ENCODE data around the gene PTPRG. TPM values are rescaled to one million over a fixed set of nuclear protein-coding genes. Genes with fewer than 3 reads are reported as not detected.

PTPRG gene
- total RNA-seq, 1 experiment from 2014 or later: 32.1 TPM

DNA sequence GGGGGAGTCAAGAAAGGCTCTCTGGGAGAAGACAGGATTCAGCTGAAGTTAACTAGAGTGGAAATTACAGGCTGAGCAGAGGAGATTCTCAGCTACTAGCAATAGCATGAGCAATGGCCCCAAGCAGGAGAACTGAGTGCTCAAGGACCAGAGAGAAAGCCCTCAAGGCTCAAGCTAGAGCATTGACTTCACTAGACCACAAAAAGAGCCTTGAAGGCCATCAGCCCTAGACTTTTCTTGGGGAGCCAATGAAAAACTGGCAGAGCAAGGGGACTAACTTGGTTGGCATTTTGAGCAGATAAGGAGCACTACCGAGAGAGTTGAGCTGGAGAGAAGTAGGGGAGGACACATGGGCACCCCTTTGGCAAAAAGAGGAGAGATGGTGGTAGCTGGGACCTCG is 534.4 kb downstream of the PTPRG start (continued):
- TF ChIP-seq, protein P1, sequence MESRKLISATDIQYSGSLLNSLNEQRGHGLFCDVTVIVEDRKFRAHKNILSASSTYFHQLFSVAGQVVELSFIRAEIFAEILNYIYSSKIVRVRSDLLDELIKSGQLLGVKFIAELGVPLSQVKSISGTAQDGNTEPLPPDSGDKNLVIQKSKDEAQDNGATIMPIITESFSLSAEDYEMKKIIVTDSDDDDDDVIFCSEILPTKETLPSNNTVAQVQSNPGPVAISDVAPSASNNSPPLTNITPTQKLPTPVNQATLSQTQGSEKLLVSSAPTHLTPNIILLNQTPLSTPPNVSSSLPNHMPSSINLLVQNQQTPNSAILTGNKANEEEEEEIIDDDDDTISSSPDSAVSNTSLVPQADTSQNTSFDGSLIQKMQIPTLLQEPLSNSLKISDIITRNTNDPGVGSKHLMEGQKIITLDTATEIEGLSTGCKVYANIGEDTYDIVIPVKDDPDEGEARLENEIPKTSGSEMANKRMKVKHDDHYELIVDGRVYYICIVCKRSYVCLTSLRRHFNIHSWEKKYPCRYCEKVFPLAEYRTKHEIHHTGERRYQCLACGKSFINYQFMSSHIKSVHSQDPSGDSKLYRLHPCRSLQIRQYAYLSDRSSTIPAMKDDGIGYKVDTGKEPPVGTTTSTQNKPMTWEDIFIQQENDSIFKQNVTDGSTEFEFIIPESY (IDR thresholded peaks at IDR 0.05; ENCODE audit: extremely low read depth, insufficient replicate concordance, low read length): no peak
- no peak for TF ChIP-seq POLR2AphosphoS5 (IDR thresholded peaks at IDR 0.05; ENCODE audit: low read depth, low read length)

DNA sequence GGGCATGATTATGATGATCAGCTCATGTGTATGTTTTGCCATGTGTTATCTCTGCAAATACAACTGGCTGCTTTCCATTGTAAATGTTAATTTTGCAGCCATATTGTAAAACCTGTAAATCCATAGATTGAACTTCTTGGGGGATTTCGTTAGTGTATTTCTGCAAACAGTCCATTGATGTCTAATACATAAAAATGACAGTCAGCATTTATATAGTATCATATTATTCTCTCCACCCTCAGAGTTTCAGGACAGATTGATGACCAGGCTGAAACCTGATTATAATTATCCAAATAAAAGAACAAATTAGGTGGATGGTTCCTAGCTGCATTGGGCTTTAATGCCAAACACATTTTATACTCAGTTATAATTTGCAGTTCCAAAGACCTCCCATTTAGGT is 535.1 kb downstream of the PTPRG start:
- H3K4me1 ChIP-seq (ENCODE audit: control insufficient read depth in 1 of 2, insufficient read depth in 2 of 2, low read length in 2 of 2): no peaks in the 10 kb centered on the region
- no peaks in the 10 kb centered on the region for H3K9me3 ChIP-seq (ENCODE audit: control insufficient read depth in 1 of 2, insufficient read depth in 1 of 2, low read depth in 1 of 2, low read length in 2 of 2)
- no peak overlapping the region for H2AFZ ChIP-seq (ENCODE audit: low read depth, low read length, poor library complexity, severe bottlenecking)
- BruUV-seq (replicated peaks): no TSS peak
- H3K9ac ChIP-seq (ENCODE audit: low read length): no peak overlapping the region
- ChIA-PET POLR2A (no interaction called here), RAD21 (ENCODE audit: low non-redundant PET in 1 of 2, low total read pairs in 2 of 2, uncharacterized antibody in 2 of 2, unreplicated experiment in 2 of 2) (no interaction called here), CTCF (no interaction called here)
- no peaks in the 10 kb centered on the region for H3K36me3 ChIP-seq (ENCODE audit: control insufficient read depth in 1 of 2, insufficient read depth in 2 of 2, low read length in 2 of 2)
- H4K20me1 ChIP-seq (ENCODE audit: insufficient read depth): no peaks in the 10 kb centered on the region
- no peaks in the 10 kb centered on the region for H3K27me3 ChIP-seq (ENCODE audit: insufficient read depth, low read length)
- no peaks in the 10 kb centered on the region for H3K9me2 ChIP-seq (ENCODE audit: insufficient read depth)
- no peak overlapping the region for H3K4me2 ChIP-seq (ENCODE audit: low read length)
- intact Hi-C loops (cut with micrococcal nuclease): no loop called here
- ATAC-seq: no peak
- no peak overlapping the region for H3K27ac ChIP-seq (ENCODE audit: low read depth, low read length)
- no peaks in the 10 kb centered on the region for H3K79me2 ChIP-seq (ENCODE audit: insufficient read depth, low read length)
- no peak overlapping the region for H3K4me3 ChIP-seq (replicated peaks in 1 of 2; ENCODE audit: low read depth in 1 of 2, low read length in 2 of 2)
- no peak for DNase-seq (ENCODE audit: low read depth, low spot score)
- TF ChIP-seq SIN3A (IDR thresholded peaks at IDR 0.05; ENCODE audit: low read depth): no peak
- TF ChIP-seq, protein P2, sequence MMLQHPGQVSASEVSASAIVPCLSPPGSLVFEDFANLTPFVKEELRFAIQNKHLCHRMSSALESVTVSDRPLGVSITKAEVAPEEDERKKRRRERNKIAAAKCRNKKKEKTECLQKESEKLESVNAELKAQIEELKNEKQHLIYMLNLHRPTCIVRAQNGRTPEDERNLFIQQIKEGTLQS (IDR thresholded peaks at IDR 0.05): no peak
- TF ChIP-seq, protein P3, sequence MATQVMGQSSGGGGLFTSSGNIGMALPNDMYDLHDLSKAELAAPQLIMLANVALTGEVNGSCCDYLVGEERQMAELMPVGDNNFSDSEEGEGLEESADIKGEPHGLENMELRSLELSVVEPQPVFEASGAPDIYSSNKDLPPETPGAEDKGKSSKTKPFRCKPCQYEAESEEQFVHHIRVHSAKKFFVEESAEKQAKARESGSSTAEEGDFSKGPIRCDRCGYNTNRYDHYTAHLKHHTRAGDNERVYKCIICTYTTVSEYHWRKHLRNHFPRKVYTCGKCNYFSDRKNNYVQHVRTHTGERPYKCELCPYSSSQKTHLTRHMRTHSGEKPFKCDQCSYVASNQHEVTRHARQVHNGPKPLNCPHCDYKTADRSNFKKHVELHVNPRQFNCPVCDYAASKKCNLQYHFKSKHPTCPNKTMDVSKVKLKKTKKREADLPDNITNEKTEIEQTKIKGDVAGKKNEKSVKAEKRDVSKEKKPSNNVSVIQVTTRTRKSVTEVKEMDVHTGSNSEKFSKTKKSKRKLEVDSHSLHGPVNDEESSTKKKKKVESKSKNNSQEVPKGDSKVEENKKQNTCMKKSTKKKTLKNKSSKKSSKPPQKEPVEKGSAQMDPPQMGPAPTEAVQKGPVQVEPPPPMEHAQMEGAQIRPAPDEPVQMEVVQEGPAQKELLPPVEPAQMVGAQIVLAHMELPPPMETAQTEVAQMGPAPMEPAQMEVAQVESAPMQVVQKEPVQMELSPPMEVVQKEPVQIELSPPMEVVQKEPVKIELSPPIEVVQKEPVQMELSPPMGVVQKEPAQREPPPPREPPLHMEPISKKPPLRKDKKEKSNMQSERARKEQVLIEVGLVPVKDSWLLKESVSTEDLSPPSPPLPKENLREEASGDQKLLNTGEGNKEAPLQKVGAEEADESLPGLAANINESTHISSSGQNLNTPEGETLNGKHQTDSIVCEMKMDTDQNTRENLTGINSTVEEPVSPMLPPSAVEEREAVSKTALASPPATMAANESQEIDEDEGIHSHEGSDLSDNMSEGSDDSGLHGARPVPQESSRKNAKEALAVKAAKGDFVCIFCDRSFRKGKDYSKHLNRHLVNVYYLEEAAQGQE (IDR thresholded peaks at IDR 0.05; ENCODE audit: low read depth): no peak
- TF ChIP-seq, protein P4, sequence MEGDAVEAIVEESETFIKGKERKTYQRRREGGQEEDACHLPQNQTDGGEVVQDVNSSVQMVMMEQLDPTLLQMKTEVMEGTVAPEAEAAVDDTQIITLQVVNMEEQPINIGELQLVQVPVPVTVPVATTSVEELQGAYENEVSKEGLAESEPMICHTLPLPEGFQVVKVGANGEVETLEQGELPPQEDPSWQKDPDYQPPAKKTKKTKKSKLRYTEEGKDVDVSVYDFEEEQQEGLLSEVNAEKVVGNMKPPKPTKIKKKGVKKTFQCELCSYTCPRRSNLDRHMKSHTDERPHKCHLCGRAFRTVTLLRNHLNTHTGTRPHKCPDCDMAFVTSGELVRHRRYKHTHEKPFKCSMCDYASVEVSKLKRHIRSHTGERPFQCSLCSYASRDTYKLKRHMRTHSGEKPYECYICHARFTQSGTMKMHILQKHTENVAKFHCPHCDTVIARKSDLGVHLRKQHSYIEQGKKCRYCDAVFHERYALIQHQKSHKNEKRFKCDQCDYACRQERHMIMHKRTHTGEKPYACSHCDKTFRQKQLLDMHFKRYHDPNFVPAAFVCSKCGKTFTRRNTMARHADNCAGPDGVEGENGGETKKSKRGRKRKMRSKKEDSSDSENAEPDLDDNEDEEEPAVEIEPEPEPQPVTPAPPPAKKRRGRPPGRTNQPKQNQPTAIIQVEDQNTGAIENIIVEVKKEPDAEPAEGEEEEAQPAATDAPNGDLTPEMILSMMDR (IDR thresholded peaks at IDR 0.05 in 2 of 3, conservative IDR thresholded peaks at IDR 0.05 in 1 of 3; ENCODE audit: borderline replicate concordance in 1 of 3, insufficient read depth in 1 of 3, low read depth in 2 of 3, low read length in 2 of 3): no peak
- TF ChIP-seq, protein P5, sequence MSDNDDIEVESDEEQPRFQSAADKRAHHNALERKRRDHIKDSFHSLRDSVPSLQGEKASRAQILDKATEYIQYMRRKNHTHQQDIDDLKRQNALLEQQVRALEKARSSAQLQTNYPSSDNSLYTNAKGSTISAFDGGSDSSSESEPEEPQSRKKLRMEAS (IDR thresholded peaks at IDR 0.05): no peak
- TF ChIP-seq ZFX (IDR thresholded peaks at IDR 0.05): no peak
- no peak for TF ChIP-seq CEBPB (IDR thresholded peaks at IDR 0.05; ENCODE audit: low read depth)
- TF ChIP-seq, protein P1 (IDR thresholded peaks at IDR 0.05; ENCODE audit: extremely low read depth, insufficient replicate concordance, low read length): no peak
- TF ChIP-seq EGR1 (IDR thresholded peaks at IDR 0.05; ENCODE audit: low read depth): no peak
- no peak for TF ChIP-seq CBX3 (IDR thresholded peaks at IDR 0.05; ENCODE audit: low read depth)
- no peak for TF ChIP-seq ZNF274 (IDR thresholded peaks at IDR 0.05; ENCODE audit: low read depth, low read length)
- no peak for TF ChIP-seq POLR2A (IDR thresholded peaks at IDR 0.05; ENCODE audit: borderline replicate concordance, extremely low read depth, insufficient read depth, insufficient read length)
- TF ChIP-seq FOSL1 (IDR thresholded peaks at IDR 0.05; ENCODE audit: low read depth): no peak
- TF ChIP-seq TCF7L2 (IDR thresholded peaks at IDR 0.05; ENCODE audit: borderline replicate concordance, extremely low read depth, insufficient read depth, insufficient read length): no peak
- TF ChIP-seq ELF1 (IDR thresholded peaks at IDR 0.05; ENCODE audit: borderline replicate concordance, low read depth): no peak
